HCEC 1CT (cell line): ENCODE data around the gene GPC1.

Source experiments
- DNase-seq: peaks from one replicate; pipeline ENCODE4 v3.0.0-alpha.2; 2017

Gene GPC1

GRCh38 chr2:240413813-240414429, 21.5 kb upstream of the GPC1 start:
- DNase-seq, result no peak

DNA sequence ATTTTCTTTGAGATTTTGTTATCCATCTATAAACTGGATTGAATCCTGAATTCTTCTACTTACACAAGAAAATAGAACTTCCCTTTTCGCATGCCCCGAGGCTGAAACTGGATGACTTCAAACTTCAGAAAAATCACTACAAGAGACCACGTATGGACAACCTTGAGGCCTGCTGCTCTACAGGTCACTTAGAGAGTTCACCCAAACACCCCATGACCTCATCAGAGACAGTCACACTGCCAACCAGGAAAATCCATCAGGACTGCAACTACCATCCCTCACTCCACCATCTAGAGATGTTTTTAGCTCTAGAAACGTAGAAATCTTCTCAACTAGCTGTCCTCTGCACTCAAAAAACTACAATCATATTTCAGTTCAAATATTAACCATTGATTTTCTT, 18.6 kb upstream of the GPC1 start:
- no peak for DNase-seq

DNA sequence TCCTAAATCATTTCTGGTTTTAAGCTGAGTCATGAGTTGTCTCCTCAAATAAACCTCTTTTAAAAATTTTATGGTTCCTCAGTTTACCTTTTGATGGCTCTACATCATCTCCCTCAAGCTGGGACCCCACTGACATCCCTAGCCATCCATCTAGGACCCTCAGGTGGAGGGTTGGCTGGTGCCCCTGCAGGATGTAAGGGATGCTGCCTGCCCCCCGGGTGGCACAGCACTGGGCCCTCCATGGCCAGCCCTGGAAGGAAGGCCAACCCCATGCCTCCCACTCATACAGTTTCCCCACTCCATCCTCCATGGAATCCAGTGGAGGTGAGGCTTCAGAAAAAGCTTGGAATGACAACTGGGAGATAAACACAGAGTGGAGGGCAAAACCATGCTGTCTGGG, 17.2 kb upstream of the GPC1 start:
- no peak for DNase-seq

GRCh38 chr2:240419271-240419670, 16.2 kb upstream of the GPC1 start:
- no peak for DNase-seq

- DNase-seq, result no peak
These were observed 15.7 kb upstream of the GPC1 start for GRCh38 chr2:240419723-240420122.

DNA sequence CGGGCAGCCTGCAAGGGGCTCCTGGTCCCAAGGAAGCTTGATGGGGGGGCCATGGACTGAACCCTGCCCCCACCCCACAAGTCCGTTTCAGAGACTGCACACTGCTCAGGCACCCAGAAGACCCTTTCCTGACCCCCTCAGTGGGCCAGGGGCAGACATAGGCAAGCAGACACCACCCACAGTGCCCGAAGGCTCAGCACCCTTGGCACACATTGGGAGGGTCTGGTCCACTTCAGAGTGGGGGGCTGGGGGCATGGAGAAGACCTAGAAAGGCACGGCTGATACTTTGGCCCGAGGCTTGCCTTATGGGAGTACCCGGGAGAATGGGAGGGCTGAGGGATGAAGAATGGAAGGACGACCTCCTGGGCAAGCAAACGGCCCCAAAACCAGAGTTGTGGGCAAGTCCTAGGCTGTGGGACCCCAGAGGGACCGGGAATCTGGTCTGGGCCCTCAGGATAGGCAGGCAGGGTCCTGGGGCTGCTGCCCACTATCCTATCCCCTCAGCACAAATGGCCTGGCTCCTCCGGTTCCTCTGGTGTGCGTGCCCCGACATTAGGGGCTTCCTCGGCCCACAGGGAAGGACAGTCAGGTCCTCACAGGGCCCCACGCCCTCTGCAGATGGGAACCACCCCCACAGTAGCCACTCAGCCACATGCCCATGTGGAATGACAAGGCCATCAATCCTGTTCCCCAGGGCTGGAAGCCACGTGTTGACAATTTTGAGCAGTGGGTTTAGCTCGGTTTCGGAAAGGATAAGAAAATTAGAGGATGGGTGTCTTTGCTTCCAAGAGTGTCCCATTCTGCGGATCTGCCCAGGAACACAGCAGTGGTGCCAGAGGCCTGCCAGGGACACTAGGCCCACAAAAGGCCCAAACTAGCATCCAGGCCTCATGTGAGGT, 15.0 kb upstream of the GPC1 start:
- no peak for DNase-seq

GRCh38 chr2:240421381-240421780, 14.1 kb upstream of the GPC1 start:
- DNase-seq, result no peak

- no peak for DNase-seq
These were observed 12.7 kb upstream of the GPC1 start for GRCh38 chr2:240422658-240423329.

DNA sequence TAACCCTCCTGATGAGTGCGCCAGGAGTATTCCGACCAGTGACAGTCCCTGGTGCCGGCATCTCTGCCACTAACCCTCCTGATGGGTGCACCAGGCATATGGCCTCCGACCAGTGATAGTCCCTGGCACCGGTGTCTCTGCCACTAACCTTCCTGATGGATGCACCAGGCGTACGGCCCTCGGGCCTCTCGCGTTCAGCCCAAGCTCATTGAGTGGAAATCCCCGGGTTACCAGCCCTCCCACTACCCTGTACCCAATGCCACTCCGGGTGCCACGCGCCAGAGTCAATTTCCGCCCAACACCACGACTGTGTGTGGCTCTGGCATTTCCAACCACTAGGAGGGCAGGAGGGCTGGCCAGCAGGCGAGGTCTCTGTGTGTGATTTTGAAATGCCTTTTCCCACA, 11.7 kb upstream of the GPC1 start:
- no peak for DNase-seq

DNA sequence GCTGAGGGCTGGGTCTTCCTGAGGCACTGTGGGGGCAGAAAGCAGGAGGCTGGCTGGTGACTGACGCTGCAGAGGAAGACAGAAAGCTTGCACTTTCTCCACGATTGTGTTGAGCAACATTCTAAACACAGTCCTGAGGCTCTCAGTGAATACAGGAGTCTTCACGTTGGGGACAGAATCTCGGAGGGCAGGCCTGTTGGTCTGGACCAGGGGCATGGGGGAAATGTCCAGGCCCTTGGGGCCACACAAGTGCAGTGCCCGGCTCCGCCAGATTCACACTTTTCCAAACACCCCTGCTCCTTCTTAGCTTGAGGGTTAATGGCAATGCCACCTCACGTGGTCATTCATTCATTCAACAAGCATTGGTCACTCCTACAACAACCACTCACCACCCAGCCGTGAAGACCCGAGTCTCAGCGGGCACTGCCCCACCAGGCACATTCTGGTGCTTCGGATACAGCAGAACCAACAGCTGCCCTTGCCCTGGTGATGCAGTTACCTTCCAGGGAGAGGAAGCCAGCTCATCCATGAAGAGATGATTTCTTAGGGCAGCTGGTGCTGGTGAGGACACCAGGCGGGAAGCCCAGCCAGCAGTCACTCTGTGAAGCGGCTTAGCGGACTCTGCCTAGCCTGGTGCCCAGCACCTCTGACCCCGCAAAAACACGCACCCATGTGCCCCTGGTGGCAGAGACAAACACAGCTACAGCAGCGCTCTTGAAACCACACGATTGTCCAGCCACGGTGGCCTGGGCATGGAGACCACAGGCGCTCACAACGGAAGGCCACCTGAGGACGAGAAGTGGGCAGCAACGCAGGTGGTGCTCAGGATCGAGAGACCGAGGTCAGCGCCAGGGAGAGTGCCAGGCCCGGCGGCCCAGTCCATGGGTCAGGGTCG, 10.9 kb upstream of the GPC1 start:
- no peak for DNase-seq

- no peak for DNase-seq
These were observed 10.2 kb upstream of the GPC1 start for GRCh38 chr2:240425236-240425615.

DNA sequence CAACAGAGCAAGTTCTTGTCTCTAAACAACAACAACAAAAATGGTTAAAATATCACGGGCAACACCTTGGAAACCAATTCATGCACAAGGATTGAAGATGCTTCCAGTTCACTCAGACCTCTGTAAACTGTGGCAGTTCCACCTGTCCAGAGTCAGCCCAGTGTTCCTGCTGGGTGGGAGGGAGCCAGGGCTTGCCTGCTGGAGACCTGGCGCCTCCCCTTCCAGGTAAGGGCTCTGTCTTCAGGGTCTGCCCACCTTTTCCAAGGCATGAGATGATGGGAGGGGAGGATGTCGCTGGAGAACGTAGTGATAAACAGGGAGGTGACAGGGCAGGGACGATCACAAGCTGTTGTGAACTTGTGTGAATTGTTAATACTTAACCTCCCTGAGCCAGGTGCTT, 9.8 kb upstream of the GPC1 start:
- no peak for DNase-seq

- no peak for DNase-seq
These were observed 8.4 kb upstream of the GPC1 start for GRCh38 chr2:240426845-240427721.

GRCh38 chr2:240427729-240428128, 7.7 kb upstream of the GPC1 start:
- no peak for DNase-seq

DNA sequence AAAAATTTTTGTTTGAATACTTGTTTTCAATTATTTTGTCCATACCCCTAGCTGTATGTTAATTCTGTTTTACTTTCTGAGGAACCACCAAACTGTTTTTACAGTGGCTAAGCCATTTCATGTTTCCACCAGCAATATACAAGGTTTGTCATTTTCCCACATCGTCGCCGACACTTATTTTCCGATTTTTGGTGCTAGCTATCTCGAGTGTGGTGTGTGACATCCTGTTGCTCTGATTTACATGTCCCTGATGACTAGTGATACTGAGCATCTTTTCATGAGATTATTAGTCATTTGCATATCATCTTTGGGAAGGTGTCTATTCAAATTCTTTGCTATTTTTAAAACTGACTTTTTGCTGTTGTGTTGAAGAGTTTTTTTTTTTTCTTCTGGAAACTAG, 7.2 kb upstream of the GPC1 start:
- no peak for DNase-seq

DNA sequence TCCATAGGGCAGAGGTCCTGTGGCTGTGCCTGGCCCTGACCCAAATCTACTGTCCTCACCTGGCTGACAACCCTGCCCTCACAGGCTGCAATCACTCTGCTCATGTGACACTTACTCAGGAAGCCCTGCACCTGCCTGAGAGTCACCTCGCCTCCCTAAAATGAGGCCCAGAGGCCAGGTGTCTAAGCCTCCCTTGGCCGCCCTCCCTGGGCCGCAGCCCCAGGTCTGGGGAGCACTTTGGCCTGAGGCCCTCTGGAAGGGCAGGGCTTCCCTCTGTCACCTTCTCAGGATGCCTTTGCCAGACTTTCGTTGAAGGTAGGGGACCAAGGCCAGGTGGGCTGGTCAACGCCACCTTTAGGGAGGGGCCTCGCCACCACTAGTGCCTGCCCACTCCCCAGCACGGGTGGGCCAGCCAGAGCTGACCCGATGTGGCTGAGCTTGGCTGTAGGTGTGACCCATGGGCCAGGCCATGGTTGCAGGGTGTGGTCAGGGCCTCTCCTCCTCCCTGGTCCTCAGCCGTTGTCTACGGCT, 6.1 kb upstream of the GPC1 start:
- DNase-seq, result no peak

DNA sequence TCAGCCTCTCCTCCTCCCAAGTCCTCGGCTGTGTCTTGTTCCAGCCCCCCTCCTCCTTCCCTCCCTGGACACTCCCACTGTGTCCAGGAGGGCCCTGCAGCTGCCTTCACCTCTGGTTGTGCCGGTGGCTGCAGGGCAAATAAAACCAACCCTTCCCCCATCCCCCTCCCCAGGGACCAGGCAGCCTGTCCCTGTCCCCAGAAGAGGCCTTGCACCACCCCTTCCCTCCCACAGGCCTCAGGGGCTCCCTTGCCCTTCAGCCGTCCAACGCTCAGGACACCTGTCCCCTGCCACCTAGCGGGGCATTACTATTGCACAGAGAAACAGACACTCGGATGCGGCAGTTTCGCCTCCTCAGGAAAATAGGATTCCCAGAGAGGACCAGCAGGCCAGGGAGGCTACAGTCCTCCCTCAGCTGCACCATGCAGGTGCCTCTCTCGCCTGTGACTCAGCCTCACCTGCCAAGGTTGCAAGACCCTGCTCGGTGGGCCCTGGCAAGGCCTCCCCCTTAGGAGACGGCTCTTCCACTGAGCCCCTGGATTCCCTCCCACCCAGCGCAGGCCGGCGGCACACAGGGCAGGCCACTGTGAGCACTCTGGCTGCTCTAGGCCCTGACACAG, 5.5 kb upstream of the GPC1 start:
- no peak for DNase-seq

DNA sequence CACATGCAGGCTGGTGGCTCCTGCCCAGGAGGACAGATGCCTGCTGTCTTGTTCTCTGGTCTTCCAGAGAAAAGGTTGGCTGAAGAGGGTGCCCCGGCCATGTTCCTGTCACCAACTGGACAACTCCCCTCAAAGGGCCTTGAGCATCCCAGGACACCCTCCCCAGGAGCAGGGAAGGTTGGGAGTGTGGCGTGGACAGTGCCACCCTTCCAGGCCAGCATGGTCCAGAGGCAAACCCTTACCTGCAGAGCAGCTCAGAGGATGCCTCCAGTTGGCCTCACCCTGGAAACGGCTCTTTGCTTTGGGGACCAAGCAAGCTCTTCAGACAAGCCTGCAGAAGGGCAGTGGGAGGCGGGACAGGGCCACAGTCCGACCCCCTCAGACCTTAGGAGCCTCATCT, 4.9 kb upstream of the GPC1 start:
- DNase-seq, result no peak

DNA sequence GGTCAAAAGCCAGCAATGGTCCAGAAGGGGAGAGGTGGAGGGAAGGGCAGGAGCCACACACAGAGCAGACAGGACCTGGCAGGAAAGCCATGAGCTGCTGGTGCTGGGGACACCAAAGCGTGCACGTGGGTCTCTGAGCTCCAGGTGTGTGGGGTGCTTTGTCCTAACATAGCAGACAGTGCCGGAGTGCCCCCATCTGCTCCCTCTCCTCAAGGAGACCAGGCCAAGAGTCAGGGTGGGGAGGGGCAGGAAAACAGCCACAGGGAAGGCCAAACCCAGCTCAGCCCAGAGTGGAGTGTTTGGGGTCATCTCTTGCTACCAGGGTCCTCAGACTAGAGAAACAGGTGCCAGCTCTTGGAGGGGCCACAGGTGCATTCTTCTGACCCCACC, 4.2 kb upstream of the GPC1 start:
- no peak for DNase-seq

GRCh38 chr2:240431661-240432424, 3.6 kb upstream of the GPC1 start:
- no peak for DNase-seq

DNA sequence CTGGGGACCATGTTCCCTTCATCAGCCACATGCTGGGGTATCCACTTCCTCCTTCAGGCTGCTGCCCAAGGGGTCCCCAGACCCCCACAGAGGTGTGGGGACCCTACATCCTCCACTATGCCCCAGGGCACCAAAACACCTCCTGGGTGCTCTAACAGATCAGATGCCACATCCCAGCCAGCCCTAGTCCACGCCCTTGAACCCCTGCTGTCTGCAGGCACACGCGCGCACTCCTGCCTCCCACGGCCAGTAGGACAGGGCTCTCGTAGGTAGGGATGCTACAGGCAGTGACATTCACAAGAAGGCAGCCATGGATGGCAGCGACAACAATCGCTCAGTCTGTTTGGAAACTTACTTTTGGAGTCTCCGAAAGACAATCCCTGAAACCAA, 3.0 kb upstream of the GPC1 start:
- no peak for DNase-seq
